SW 1271 (cell line): ENCODE data around the gene TIMM9.
"Not testable (repeated sequence)": the region's sequence is repeated elsewhere in the genome, so short reads cannot be mapped to it uniquely, and the experiment has no call there.

ENCODE experiments used
- DNase-seq, 2 experiments: peaks; one replicate each; lab custom pipeline; 2025; lab: John Stamatoyannopoulos, UW

Gene TIMM9

GRCh38 chr14:58427281-58428117, at the start of gene TIMM9, which contains the start of gene KIAA0586:
TSS of gene TIMM9 (minus strand) at chr14:58427531. CDS start at chr14:58411945, 15,586 bp downstream.
TSS of gene KIAA0586 (plus strand) at chr14:58427719. CDS start at chr14:58428265, 546 bp downstream.
- DNase-seq = peak; percentile 96 to 98

DNA sequence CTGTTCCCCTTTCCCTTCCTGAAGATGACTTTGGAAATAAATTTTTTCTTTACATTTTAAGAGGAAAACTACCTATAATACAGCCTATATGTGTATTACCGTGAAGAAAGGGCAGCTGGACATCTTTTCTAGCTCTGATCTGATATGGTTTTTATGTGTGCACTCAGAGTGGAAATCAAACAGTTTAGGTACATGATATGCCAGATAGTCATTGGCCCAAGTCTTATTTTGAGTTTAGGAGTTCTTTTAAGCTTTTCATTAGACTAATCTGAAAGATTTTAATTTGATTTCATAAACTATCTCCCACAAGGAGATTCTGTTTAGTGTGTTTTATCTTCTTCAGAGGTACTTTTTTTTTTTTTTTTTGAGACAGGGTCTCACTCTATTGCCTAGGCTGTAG, 49.0 kb upstream of the TIMM9 start:
- DNase-seq = no peak

DNA sequence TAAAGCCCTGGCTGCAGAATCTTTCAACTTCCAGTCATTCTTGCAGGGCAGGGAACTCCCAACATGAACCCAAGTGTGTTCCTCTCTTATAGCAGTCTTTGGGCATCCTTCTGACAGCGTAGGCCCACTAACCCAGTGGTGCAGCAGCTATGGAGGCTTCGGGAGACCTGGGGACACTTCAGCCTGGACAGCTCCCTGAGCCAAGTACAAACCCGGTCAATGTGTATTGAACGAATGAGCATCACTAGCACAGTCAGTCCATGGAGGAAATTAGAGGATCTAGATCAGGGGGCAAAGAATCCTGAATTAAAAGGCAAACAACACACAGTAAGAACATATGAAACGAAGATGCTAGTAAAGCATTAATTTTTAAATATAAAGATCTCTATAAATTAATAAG, 42.0 kb upstream of the TIMM9 start:
- no peak for DNase-seq

DNA sequence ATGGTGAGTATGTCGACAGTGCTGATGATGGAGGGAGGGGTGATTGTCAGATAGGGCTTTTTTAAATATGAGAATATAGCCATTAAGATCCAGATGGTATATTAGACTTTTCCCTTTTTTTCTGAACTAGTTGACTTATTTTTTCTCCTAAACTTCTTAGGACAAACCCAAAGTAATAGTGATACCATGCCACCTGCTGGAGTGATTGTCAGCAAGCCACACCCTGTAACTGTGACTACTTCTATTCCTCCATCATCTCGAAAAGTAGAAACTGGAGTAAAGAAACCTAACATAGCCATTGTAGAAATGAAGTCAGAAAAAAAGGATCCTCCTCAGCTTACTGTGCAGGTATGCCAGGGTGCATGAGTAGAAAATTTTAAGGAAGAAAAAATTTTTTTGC, 40.2 kb upstream of the TIMM9 start:
- DNase-seq = no peak

- no peak for DNase-seq
These were observed 39.1 kb upstream of the TIMM9 start for GRCh38 chr14:58466459-58466858.

- DNase-seq = no peak
These were observed 38.1 kb upstream of the TIMM9 start for GRCh38 chr14:58465421-58465820.

- no peak for DNase-seq
These were observed 37.3 kb upstream of the TIMM9 start for GRCh38 chr14:58464652-58465051.

DNA sequence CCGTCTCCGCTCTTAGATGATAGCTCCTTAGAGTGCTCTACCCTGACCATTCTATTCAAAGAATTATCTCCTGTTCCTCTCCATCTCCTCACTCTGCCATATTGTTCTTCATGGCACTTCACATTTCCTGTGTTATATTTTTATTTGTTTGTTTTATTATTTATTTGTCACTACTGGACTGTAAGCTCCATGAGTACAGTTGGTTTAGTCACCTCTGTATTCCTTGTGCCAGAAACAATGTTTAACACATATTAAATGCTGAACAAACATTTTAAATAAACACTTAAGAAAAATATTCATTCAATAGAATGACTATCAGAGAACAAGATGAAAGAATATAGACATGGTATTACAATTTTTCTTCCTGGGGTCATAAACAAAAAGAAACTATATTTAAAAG, 35.8 kb upstream of the TIMM9 start:
- DNase-seq = no peak

- DNase-seq = no peak
These were observed 33.4 kb upstream of the TIMM9 start for GRCh38 chr14:58460772-58461171.

DNA sequence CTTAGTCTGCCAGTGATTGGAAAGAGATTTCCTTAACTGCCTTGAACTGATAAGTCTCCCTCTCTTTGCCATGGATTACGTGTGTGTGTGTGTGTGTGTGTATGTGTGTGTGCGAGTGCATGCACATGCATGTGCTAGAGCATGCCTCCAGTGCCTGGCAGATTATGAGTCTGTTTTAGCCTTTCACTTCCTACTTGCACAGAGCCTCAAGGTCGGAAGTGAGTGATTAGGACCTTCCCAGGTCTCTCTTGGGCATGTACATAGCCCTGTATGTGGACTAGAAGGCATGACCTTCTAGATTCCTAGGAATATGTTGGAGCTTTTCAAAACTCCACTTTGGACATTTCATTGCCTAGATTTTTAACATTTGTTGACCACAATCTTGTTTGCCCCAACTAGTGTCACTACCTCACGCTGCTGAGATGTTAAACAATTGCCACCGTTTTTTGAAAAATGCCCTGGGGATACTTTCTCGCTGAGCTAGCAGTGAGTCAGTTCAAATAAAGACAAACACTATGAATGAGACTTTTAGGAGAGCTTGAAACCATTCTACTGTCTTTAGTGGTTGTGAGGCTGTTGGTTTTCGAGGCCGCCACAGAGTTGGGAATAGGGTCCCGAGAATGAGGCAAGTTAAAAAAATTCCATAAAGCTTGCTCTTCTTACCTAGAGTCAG, 28.4 kb upstream of the TIMM9 start:
- no peak for DNase-seq

GRCh38 chr14:58444627-58445026, 17.3 kb upstream of the TIMM9 start:
- DNase-seq = no peak

DNA sequence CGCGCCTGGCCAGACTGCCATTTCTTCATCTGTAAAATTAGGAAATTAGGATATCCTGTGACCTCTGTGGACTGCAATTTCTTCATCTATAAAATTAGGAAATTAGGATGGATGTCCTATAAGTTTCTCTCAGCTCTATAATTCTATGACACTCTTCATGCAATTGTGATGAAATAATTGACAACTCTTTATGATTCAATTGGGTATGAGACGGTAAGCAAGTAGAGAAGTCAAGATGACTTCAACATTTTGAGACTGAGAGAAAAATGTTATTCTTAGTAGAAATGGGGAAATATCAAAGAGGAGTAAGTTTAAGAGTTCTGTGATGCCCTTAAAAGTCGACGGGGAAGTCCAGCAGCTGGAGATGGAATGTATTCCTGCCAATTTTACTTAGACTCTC, 12.1 kb upstream of the TIMM9 start:
- no peak for DNase-seq

- DNase-seq = no peak
These were observed 2.8 kb upstream of the TIMM9 start for GRCh38 chr14:58430156-58430555.

DNA sequence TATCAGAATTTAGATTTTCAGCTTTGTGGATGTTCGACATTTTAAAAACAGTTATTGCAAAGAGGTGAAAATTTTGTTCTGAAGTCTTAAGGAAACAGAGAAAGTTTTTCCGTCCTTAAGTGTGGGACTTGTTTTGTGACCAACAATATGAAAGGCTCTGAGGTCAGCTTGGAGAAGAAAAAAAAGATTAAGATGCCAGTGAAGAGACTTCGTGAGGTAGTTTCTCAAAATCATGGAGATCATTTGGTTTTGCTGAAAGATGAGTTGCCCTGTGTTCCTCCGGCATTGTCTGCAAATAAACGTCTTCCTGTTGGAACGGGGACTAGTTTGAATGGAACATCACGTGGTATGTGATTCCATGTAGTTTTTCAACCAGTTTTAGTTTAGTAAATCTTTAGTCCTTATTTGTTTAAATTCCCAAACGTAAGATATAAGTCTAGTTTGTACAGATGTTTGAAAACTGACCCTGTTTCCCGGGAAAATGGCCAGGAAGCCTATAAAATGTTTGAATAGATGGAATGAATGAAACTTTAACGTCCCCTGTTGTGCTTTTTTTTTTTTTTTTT, 870 bp upstream of the TIMM9 start:
- peak; percentile 23 to 59 for DNase-seq

- peak; percentile 47 to 85 for DNase-seq
These were observed 556 bp downstream of the TIMM9 start for GRCh38 chr14:58426670-58427280.

- not testable (repeated sequence) for DNase-seq
These were observed 10.4 kb downstream of the TIMM9 start for GRCh38 chr14:58416934-58417333.

DNA sequence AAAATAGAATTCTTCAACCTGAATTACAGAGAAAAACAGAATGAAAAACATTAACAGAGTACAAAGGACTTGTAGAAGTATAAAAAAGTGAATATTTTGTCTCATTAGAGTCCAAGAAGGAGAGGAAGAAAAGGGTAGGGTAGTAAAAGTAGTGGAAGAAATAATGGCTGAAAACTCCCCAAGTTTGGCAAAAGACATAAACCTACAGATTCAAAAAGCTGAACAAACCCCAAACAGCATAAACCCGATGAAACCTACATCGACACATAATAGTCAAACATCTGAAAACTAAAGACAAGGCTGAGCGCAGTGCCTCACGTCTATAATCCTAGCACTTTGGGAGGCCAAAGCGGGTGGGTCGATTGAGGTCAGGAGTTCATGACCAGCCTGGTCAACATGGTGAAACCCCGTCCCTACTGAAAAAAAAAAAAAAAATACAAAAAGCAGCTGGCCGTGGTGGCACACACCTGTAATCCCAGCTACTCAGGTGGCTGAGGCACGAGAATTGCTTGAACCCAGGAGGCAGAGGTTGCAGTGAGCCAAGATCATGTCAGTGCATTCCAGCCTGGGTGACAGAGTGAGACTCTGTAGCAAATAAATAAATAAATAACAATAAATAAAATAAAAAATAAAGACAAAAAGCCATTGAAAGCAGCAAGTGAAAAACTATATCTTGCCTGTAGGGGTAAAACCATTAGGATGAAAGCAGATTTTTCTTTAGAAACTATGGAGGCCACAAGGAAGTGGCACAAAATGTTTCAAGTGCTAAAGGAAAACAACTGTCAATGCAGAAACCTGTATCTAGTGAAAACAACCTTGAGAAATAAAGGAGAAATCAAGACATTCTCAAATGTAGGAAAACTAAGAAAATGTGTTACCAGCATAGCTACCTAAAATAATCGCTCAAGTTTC, 11.4 kb downstream of the TIMM9 start:
- no peak for DNase-seq

DNA sequence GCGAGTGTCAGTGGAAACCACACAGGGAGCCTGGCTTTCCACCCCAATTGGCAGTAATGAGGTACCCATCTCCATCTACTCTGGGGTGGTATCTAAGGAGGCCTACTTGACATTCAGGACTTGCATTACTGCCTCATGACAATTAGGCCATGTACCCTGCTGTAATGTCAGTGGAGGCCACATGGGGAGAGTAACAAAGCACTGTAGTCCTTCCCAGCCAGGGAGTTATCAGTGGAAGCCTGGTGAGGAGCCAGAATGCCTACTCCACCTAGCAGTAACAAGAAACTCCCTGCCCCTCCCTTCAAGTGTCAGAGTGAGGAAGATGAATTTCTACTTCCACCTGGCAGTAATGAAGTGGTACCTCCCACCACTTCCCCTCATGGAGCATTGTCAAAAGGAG, 12.5 kb downstream of the TIMM9 start:
- DNase-seq = no peak

GRCh38 chr14:58408681-58409215, 18.6 kb downstream of the TIMM9 start:
- DNase-seq = no peak

DNA sequence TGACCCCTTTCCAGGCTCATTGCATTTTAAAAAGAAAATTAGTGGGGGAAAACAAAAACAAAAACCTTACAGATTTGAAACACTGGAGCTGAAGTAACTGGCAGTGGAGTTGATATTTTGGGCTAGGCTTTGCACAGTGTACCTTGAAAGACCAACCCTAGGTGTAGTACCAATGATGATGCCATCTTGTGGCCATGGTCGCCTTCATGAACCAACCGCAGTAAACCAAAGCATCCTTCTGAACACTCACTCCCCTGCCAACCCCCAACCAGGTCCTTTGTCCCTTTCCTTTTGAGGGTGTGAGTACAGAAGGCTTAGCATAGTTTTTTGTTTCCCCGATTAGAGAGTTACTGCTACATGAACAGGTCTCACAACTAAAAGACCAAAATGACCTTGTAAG, 25.7 kb downstream of the TIMM9 start:
- DNase-seq = no peak

- no peak for DNase-seq
These were observed 28.4 kb downstream of the TIMM9 start for GRCh38 chr14:58398895-58399294.
